Activated naive CD4-positive, alpha-beta T cell treated with anti-CD3 and anti-CD28 coated beads, Interleukin-2, amount 10 ng/mL, durations not matched to agents 7 days and 5 days (primary cell): ENCODE data around the gene SBNO2.

Source experiments
- CTCF ChIA-PET: fragments of 350-600 bp; sonication (Branson Sonifier 250); formaldehyde crosslinking; loops from one replicate; lab custom pipeline; 2021; ENCODE audit warnings: antibody characterized with exemption; lab: Charles Lee
- DNase-seq: peaks from one replicate; pipeline ENCODE4 v3.0.0-alpha.2; 2020
- H3K27ac Mint-ChIP-seq: one replicate; pipeline ENCODE4 v1.8.0; 2021; ENCODE audit warnings: mild to moderate bottlenecking, moderate library complexity, mixed read lengths
- H3K27me3 Mint-ChIP-seq: one replicate; pipeline ENCODE4 v1.8.0; 2021; ENCODE audit warnings: mild to moderate bottlenecking, mixed read lengths
- H3K36me3 Mint-ChIP-seq: one replicate; pipeline ENCODE4 v1.8.0; 2021; ENCODE audit warnings: mixed read lengths
- H3K4me1 Mint-ChIP-seq: one replicate; pipeline ENCODE4 v1.8.0; 2021; ENCODE audit warnings: mixed read lengths
- H3K4me3 Mint-ChIP-seq: one replicate; pipeline ENCODE4 v1.8.0; 2021; ENCODE audit warnings: mild to moderate bottlenecking, moderate library complexity, mixed read lengths
- H3K9me3 Mint-ChIP-seq: one replicate; pipeline ENCODE4 v1.8.0; 2021; ENCODE audit warnings: mixed read lengths

SBNO2 gene

GRCh38 chr19:1168572-1169410 is 5.3 kb downstream of the SBNO2 start:
- CTCF ChIA-PET: no interaction called here

GRCh38 chr19:1167687-1168571 is 6.1 kb downstream of the SBNO2 start:
- CTCF ChIA-PET: no interaction called here
- H3K4me3 Mint-ChIP-seq: no peak overlapping the region
- H3K36me3 Mint-ChIP-seq: peaks cover 14% of the 10 kb centered on the region
- H3K9me3 Mint-ChIP-seq: no peaks in the 10 kb centered on the region
- peaks cover 27% of the 10 kb centered on the region for H3K4me1 Mint-ChIP-seq
- H3K27ac Mint-ChIP-seq: no peak overlapping the region
- DNase-seq: no peak
- H3K27me3 Mint-ChIP-seq: no peaks in the 10 kb centered on the region

More at GRCh38 chr19:1168572-1169410, 5.3 kb downstream of the SBNO2 start:
- Mint-ChIP-seq H3K9me3 (no peaks in the 10 kb centered on the region), H3K36me3 (peaks cover 14% of the 10 kb centered on the region), H3K27ac (no peak overlapping the region), H3K4me3 (no peak overlapping the region), H3K4me1 (peaks cover 32% of the 10 kb centered on the region), H3K27me3 (no peaks in the 10 kb centered on the region)
- DNase-seq: no peak

GRCh38 chr19:1166872-1167573 is 7.0 kb downstream of the SBNO2 start:
- peaks cover 14% of the 10 kb centered on the region for H3K36me3 Mint-ChIP-seq
- peaks cover 20% of the 10 kb centered on the region for H3K4me1 Mint-ChIP-seq
- CTCF ChIA-PET: no interaction called here
- no peak for DNase-seq
- H3K27ac Mint-ChIP-seq: no peak overlapping the region
- H3K27me3 Mint-ChIP-seq: no peaks in the 10 kb centered on the region
- H3K4me3 Mint-ChIP-seq: no peak overlapping the region
- H3K9me3 Mint-ChIP-seq: no peaks in the 10 kb centered on the region

- H3K27me3 Mint-ChIP-seq: no peaks in the 10 kb centered on the region
- DNase-seq: no peak
- CTCF ChIA-PET: no interaction called here
- H3K4me3 Mint-ChIP-seq: no peak overlapping the region
- H3K27ac Mint-ChIP-seq: no peak overlapping the region
- H3K36me3 Mint-ChIP-seq: peaks cover 7% of the 10 kb centered on the region
- H3K4me1 Mint-ChIP-seq: peaks cover 7% of the 10 kb centered on the region
- no peaks in the 10 kb centered on the region for H3K9me3 Mint-ChIP-seq
These were observed 9.2 kb downstream of the SBNO2 start for GRCh38 chr19:1164684-1165531.

- Mint-ChIP-seq H3K27ac (no peak overlapping the region), H3K4me3 (no peak overlapping the region), H3K9me3 (no peaks in the 10 kb centered on the region), H3K36me3 (peaks cover 7% of the 10 kb centered on the region), H3K27me3 (no peaks in the 10 kb centered on the region), H3K4me1 (peaks cover 3% of the 10 kb centered on the region)
- DNase-seq: no peak
- CTCF ChIA-PET: no interaction called here
These were observed 10.0 kb downstream of the SBNO2 start for GRCh38 chr19:1163934-1164683.

GRCh38 chr19:1163283-1163933 is 10.7 kb downstream of the SBNO2 start:
- Mint-ChIP-seq H3K27ac (no peak overlapping the region), H3K4me3 (no peak overlapping the region), H3K9me3 (no peaks in the 10 kb centered on the region), H3K36me3 (peaks cover 4% of the 10 kb centered on the region), H3K4me1 (no peaks in the 10 kb centered on the region), H3K27me3 (no peaks in the 10 kb centered on the region)
- CTCF ChIA-PET: no interaction called here
- no peak for DNase-seq

GRCh38 chr19:1162404-1163282 is 11.4 kb downstream of the SBNO2 start:
- CTCF ChIA-PET: no interaction called here
- H3K4me1 Mint-ChIP-seq: no peaks in the 10 kb centered on the region
- H3K9me3 Mint-ChIP-seq: no peaks in the 10 kb centered on the region
- no peak overlapping the region for H3K4me3 Mint-ChIP-seq
- H3K36me3 Mint-ChIP-seq: peaks cover 4% of the 10 kb centered on the region
- H3K27ac Mint-ChIP-seq: no peak overlapping the region
- no peak for DNase-seq
- H3K27me3 Mint-ChIP-seq: no peaks in the 10 kb centered on the region

- H3K4me3 Mint-ChIP-seq: no peak overlapping the region
- peaks cover 2% of the 10 kb centered on the region for H3K36me3 Mint-ChIP-seq
- CTCF ChIA-PET: no interaction called here
- H3K27ac Mint-ChIP-seq: no peak overlapping the region
- H3K27me3 Mint-ChIP-seq: no peaks in the 10 kb centered on the region
- no peaks in the 10 kb centered on the region for H3K9me3 Mint-ChIP-seq
- H3K4me1 Mint-ChIP-seq: no peaks in the 10 kb centered on the region
- no peak for DNase-seq
These were observed 12.4 kb downstream of the SBNO2 start for GRCh38 chr19:1161716-1162115.

- no peak for DNase-seq
- Mint-ChIP-seq H3K4me1 (no peaks in the 10 kb centered on the region), H3K4me3 (no peak overlapping the region), H3K27ac (no peak overlapping the region), H3K27me3 (no peaks in the 10 kb centered on the region), H3K9me3 (no peaks in the 10 kb centered on the region), H3K36me3 (no peaks in the 10 kb centered on the region)
- CTCF ChIA-PET: no interaction called here
These were observed 14.0 kb downstream of the SBNO2 start for GRCh38 chr19:1159864-1160595.

GRCh38 chr19:1158885-1159448 is 15.1 kb downstream of the SBNO2 start:
- Mint-ChIP-seq H3K9me3 (no peaks in the 10 kb centered on the region), H3K27ac (no peak overlapping the region), H3K36me3 (no peaks in the 10 kb centered on the region), H3K4me3 (no peak overlapping the region), H3K4me1 (no peaks in the 10 kb centered on the region), H3K27me3 (no peaks in the 10 kb centered on the region)
- CTCF ChIA-PET: no interaction called here
- no peak for DNase-seq
